GM12891 (cell line): ENCODE results near the gene ZNF234.
"Not testable (repeated sequence)": the region's sequence is repeated elsewhere in the genome, so short reads cannot be mapped to it uniquely, and the experiment has no call there.

ENCODE experiments used
- DNase-seq: peaks from one replicate; pipeline ENCODE4 v3.0.0; 2011; ENCODE audit warnings: low spot score; ENCODE audit not compliant: insufficient read length
- FAIRE-seq: peaks from 2 replicates; lab custom pipeline; 2011; peaks lifted over from hg19 to GRCh38; lab: Jason Lieb, UNC
- PAX5 ChIP-seq: IDR thresholded peaks from 2 replicates; pipeline ENCODE4 v1.6.1; 2011; ENCODE audit warnings: low read length, moderate library complexity, mild to moderate bottlenecking; ENCODE audit not compliant: insufficient read depth, severe bottlenecking
- POLR2A ChIP-seq: IDR thresholded peaks from 2 replicates; pipeline ENCODE4 v1.6.1; 2011; ENCODE audit warnings: low read depth, low read length, control low read depth
- POLR2AphosphoS5 ChIP-seq: IDR thresholded peaks from 2 replicates; pipeline ENCODE4 v1.6.1; 2011; ENCODE audit warnings: low read depth, low read length, control low read depth
- POU2F2 ChIP-seq: IDR thresholded peaks from 2 replicates; pipeline ENCODE4 v1.6.1; 2011; ENCODE audit warnings: low read depth, mild to moderate bottlenecking, control low read depth, low read length, moderate library complexity
- SPI1 ChIP-seq: IDR thresholded peaks from 2 replicates; pipeline ENCODE4 v1.6.1; 2011; ENCODE audit warnings: low read depth, low read length, control low read depth
- TAF1 ChIP-seq: IDR thresholded peaks from 2 replicates; pipeline ENCODE4 v1.6.1; 2011; ENCODE audit warnings: low read depth, low read length, control low read depth

The ZNF234 gene

DNA sequence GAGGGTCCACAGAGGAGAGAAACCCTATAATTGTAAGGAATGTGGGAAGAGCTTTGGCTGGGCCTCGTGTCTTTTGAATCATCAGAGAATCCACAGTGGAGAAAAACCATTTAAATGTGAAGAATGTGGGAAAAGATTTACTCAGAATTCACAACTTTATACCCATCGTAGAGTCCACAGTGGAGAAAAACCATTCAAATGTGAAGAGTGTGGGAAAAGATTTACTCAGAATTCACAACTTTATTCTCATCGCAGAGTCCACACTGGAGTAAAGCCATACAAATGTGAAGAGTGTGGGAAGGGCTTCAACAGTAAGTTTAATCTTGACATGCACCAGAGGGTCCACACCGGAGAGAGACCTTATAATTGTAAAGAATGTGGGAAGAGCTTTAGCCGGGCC is 9.4 kb upstream of the ZNF234 start:
- no peak for FAIRE-seq
- TF ChIP-seq SPI1 = no peak
- TF ChIP-seq POLR2A = no peak
- no peak for TF ChIP-seq POU2F2
- TF ChIP-seq PAX5 = no peak
- no peak for DNase-seq

DNA sequence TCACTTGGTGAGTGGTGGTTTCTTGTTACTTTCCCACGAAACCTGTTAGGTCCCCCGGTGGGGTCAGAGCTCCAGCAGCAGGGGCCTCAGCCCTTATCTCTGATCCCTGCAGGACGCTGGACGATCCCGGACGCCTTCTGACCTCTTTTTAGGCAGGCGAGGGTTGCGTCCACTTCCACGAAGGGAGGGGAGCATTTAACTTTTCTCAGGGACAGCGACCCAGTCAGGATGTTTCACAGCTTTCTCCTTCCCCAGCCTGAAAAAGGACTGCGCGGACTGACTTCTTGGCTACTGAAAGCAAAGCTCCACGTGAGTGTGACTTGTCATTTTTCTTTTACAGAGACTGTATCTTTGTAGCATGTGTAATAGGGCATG is 692 bp downstream of the ZNF234 start:
- no peak for TF ChIP-seq POLR2AphosphoS5
- no peak for TF ChIP-seq SPI1
- TF ChIP-seq POU2F2 = no peak
- TF ChIP-seq TAF1 = no peak
- no peak for TF ChIP-seq PAX5
- no peak for TF ChIP-seq POLR2A
- FAIRE-seq (no peak), DNase-seq (no peak)

DNA sequence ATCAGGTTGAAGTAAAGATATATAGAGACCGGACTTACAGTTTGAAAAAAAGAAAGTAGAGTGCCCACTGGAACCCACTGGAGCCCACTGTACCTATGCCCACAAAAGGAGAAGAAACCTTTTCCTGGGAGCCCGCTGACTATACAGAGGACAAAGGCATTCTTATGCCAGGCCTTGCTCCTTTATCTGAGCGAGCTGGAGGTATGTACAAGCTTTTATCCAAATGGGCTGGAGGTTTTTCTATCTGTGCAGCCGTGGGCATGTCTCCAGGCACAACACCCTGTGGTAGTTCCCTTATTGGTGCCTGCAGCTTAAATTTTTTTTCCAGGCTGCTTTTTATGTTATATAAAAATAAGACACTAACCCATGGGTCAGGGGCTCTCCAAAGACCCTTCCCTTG is 8.4 kb downstream of the ZNF234 start:
- FAIRE-seq (no peak), DNase-seq (no peak)
- TF ChIP-seq POLR2AphosphoS5 (no peak), POLR2A (no peak), PAX5 (no peak), SPI1 (no peak)

DNA sequence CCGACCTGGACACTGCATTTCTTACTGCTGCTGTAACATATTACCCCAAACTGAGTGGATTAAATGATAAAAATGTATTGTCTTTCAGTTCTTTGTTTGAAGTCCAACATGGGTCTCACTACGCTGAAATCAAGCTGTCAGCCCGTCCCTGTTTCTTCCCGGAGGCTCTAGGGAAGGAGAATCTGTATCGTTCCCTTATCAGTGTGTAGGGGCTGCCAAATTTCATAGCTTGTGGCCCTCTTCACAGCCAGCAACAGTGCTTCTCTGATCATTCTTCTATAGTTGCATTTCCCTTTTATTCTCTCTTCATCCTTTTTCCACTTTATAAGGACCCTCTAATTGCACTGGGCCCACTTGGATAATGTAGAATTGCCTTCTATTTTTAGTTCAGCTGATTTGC is 10.1 kb downstream of the ZNF234 start:
- DNase-seq (no peak), FAIRE-seq (no peak)
- TF ChIP-seq POLR2AphosphoS5 (no peak), TAF1 (no peak), SPI1 (no peak), PAX5 (no peak)

DNA sequence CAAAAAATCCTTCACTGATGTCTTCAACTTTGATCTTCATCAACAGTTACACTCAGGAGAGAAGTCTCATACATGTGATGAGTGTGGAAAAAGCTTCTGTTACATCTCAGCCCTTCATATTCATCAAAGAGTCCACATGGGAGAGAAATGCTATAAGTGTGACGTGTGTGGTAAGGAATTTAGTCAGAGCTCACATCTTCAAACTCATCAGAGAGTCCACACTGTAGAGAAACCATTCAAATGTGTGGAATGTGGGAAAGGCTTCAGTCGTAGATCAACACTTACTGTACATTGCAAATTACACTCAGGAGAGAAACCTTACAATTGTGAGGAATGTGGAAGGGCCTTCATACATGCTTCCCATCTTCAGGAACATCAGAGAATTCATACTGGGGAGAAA is 15.1 kb downstream of the ZNF234 start:
- no peak for TF ChIP-seq POU2F2
- no peak for TF ChIP-seq SPI1
- TF ChIP-seq POLR2AphosphoS5 = no peak
- TF ChIP-seq TAF1 = no peak
- TF ChIP-seq PAX5 = no peak
- no peak for TF ChIP-seq POLR2A
- FAIRE-seq (no peak), DNase-seq (no peak)

DNA sequence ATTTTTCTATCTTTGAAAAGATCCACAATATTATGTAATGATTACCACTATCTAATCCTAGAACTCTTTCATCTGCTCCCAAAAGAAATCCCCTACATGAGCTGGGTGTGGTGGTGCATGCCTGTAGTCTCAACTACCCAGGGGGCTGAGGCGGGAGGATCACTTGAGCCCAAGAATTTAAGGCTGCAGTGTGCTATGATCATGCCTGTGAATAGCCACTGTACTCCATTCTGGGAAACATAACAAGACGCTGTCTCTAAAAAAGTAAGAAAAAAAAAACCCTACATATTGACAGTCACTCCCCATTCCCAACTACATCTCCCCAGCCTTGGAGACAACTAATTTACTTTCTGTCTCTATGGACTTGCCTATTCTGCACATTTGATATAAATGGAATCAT is 22.4 kb downstream of the ZNF234 start:
- no peak for TF ChIP-seq POLR2A
- no peak for TF ChIP-seq POLR2AphosphoS5
- TF ChIP-seq SPI1 = no peak
- no peak for TF ChIP-seq POU2F2
- TF ChIP-seq TAF1 = no peak
- no peak for TF ChIP-seq PAX5
- no peak for DNase-seq
- FAIRE-seq = no peak

DNA sequence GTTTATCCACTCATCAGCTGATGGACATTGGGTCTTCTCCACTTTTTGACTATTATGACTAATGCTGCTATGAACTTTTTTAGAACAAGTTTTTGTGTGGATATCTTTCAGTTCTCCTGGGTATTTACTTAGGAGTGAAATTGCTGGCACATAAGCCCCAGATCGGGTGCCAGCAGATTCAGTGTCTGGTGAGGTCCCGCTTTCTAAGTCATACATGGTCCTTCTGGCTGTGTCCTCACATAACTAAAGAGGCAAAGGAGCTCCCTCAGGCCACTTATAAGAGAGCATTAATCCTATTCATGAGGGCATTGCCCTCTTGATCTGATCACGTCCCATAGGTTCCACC is 22.9 kb downstream of the ZNF234 start:
- no peak for FAIRE-seq
- no peak for DNase-seq
- TF ChIP-seq POLR2AphosphoS5 (no peak), POLR2A (no peak), PAX5 (no peak), TAF1 (no peak), POU2F2 (no peak)

DNA sequence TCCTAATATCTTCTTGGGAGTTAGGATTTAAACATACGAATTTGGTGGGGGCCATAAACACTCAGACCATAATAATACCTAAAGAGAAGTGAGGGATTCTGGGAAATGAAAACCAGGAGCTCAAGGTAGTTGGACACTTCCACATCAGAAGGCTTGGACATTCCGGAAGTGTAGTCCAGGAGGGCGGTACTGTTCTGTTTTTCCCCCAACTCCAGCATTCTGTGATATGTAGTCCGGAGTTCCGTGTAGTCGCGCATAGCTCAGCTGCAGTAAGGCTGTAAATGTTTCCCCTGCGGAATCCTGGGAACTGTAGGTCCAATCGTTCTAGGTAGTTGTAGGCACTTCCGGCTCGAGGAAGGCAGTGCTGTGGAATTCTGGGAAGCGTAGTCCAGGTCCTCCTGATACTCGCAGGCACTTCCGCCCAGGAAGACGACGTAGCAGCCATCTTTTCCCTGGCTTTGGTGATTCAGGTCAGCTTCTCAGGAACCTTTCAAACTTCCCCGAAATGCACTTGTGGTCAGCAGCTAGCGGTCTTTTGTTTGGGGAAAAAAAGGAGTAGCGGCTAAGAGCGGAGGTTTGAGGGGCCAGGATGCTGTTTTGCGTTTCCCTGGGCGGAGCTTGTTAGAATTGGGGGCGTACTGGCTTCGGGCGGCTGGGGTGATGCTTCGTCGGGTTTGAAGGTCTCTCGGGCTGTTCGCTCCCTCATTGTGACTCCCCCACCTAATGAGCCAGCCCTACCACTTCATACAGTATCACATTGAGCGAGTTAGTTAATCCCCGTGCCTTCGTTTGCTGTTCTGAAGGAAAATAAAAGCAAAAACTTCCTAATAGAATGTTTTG is 23.5 kb downstream of the ZNF234 start, which contains the start of gene ZNF226:
TSS of gene ZNF226 (plus strand) at position 428 of the 840 bp plus-strand sequence. CDS start 4,981 bp downstream, outside the sequence.
- TF ChIP-seq POLR2AphosphoS5 (peak; percentile 82; the same call in 1 of the 2 replicates), TAF1 (no peak; the same call in 1 of the 2 replicates), PAX5 (no peak), SPI1 (peak; percentile 79), POU2F2 (0 out of 2 replicates have a peak, but pooled peaks have one; percentile 9), POLR2A (peak; percentile 87)
- DNase-seq (peak; percentile 46), FAIRE-seq (peak; percentile 98)

DNA sequence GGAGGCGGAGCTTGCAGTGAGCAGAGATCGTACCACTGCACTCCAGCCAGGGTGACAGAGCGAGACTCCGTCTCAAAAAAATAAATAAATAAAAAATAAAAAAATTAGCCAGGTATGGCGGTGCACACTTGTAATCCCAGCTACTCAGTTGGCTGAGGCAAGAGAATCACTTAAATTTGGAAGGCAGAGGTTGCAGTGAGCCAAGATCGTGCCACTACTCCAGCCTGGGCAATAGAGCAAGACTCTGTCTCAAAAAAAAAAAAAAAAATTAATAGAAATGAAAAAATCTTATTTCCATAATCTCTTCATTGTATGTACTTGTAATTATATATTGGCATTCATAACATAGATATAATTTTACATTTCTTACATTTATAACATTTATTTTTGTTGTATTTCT is 29.3 kb downstream of the ZNF234 start:
- DNase-seq, FAIRE-seq: not testable (repeated sequence)

DNA sequence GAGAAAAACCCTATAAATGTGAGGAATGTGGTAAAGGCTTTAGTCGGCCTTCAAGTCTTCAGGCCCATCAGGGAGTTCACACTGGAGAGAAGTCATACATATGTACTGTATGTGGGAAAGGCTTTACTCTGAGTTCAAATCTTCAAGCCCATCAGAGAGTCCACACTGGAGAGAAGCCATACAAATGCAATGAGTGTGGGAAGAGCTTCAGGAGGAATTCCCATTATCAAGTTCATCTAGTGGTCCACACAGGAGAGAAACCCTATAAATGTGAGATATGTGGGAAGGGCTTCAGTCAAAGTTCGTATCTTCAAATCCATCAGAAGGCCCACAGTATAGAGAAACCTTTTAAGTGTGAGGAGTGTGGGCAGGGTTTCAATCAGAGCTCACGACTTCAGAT is 35.2 kb downstream of the ZNF234 start:
- DNase-seq (no peak), FAIRE-seq (no peak)
- TF ChIP-seq POU2F2 (no peak), POLR2A (no peak), TAF1 (no peak), POLR2AphosphoS5 (no peak), SPI1 (no peak), PAX5 (no peak)

DNA sequence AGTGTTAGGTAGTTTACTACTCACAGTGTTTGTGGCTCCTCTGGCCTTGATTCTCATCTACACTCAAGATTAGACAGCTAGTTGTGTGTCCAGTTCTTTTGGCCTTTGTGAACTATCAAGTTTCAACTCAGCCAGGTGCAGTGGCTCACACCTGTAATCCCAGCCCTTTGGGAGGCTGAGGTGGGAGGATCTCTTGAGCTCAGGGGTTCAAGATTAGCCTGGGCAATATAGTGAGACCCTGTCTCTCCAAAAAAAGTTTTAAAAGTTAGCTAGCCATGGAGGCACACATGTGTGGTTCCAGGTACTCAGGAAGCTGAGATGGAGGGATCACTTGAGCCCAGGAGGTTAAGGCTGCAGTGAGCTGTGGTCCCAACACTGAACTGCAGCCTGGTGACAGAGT is 39.6 kb downstream of the ZNF234 start:
- TF ChIP-seq POLR2AphosphoS5 (no peak), POLR2A (no peak), POU2F2 (no peak), SPI1 (no peak), PAX5 (no peak), TAF1 (no peak)
- FAIRE-seq (no peak), DNase-seq (no peak)
